Measurements from ENCODE around the gene POLR3GL.

GRCh38 chr1:145936247-145936646 is 28.2 kb upstream of the POLR3GL start:
- TF ChIP-seq CTCF (conservative IDR thresholded peaks at IDR 0.05) (no peak), EZH2 (IDR thresholded peaks at IDR 0.05; ENCODE audit: low read depth) (no peak)

Measured in PC-9 (cell line).